ENCODE data around the gene MAP2K7.
A peak's percentile ranks its signal among the peaks of the same experiment; 100 is the strongest.

Gene MAP2K7

DNA sequence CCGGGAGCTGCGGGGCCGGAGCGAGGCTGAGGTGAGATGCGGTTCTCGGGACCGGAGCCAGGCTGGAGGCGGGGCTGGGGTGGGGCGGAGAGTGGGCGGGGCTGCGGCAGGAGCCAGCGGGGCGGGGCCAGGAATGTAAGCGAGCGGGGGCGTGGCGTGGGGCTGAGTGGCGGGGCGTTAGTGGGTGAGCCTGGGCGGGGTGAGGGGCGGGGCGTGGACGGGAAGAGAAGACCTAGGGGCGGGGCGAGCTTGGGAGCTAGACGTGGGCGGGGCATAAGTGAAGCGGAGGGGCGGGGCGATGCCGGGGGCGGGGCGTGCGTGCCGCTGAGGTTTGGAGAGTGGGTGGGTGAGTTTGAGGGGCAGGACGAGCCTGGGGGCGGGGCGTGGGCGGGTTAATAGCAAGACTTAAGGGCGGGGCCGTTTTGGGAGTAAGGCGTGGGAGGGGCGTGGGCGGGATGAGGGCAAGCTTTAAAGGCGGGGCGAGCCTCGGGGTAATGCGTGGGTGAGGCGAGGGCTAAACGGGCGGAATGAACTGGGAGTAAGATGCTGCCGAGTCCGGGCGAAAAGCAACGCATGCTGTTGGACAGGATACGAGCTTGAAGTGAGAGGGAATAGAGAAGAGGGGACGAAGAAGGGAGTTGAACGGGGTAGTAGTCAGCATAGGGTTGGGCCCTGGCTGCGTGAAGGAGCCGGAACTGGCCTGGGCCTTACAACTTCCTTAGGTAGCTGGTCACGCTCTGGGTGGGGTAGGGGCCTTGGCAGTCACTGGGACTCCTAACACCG, 17.0 kb downstream of the MAP2K7 start:
- H3K27me3 ChIP-seq (ENCODE audit: control insufficient read depth in 1 of 2, insufficient read depth in 2 of 2, low read length in 2 of 2): peaks cover 19 to 20% of the 10 kb centered on the region in 2 donors
- H3K9ac ChIP-seq (ENCODE audit: low read depth in 1 of 2, low read length in 2 of 2): peak overlapping the region; percentile 65 to 76
- no peaks in the 10 kb centered on the region for H3K9me3 ChIP-seq (ENCODE audit: control insufficient read depth in 1 of 2, low read length in 2 of 2)
- peaks cover 26 to 42% of the 10 kb centered on the region in 2 donors for H3K4me1 ChIP-seq (ENCODE audit: control insufficient read depth in 1 of 2, insufficient read depth in 2 of 2, low read length in 2 of 2)
- H3K36me3 ChIP-seq (ENCODE audit: control insufficient read depth in 1 of 2, insufficient read depth in 2 of 2, low read length in 2 of 2): peaks cover 9 to 11% of the 10 kb centered on the region in 2 donors
- H3K27ac ChIP-seq (ENCODE audit: low read depth, low read length): peak overlapping the region; percentile 83
- peak overlapping the region; percentile 82 to 84 for H3K4me3 ChIP-seq (ENCODE audit: low read depth in 1 of 2, low read length in 2 of 2)

GRCh38 chr19:7921302-7921966, 17.8 kb downstream of the MAP2K7 start:
- peak overlapping the region; percentile 65 to 76 for H3K9ac ChIP-seq (ENCODE audit: low read depth in 1 of 2, low read length in 2 of 2)
- H3K27me3 ChIP-seq (ENCODE audit: control insufficient read depth in 1 of 2, insufficient read depth in 2 of 2, low read length in 2 of 2): peaks cover 14 to 15% of the 10 kb centered on the region in 2 donors
- peak overlapping the region; percentile 77 for H3K27ac ChIP-seq (ENCODE audit: low read depth, low read length)
- peak overlapping the region; percentile 82 to 84 for H3K4me3 ChIP-seq (ENCODE audit: low read depth in 1 of 2, low read length in 2 of 2)
- H3K4me1 ChIP-seq (ENCODE audit: control insufficient read depth in 1 of 2, insufficient read depth in 2 of 2, low read length in 2 of 2): peaks cover 21 to 42% of the 10 kb centered on the region in 2 donors
- H3K9me3 ChIP-seq (ENCODE audit: control insufficient read depth in 1 of 2, low read length in 2 of 2): no peaks in the 10 kb centered on the region
- peaks cover 9 to 11% of the 10 kb centered on the region in 2 donors for H3K36me3 ChIP-seq (ENCODE audit: control insufficient read depth in 1 of 2, insufficient read depth in 2 of 2, low read length in 2 of 2)

DNA sequence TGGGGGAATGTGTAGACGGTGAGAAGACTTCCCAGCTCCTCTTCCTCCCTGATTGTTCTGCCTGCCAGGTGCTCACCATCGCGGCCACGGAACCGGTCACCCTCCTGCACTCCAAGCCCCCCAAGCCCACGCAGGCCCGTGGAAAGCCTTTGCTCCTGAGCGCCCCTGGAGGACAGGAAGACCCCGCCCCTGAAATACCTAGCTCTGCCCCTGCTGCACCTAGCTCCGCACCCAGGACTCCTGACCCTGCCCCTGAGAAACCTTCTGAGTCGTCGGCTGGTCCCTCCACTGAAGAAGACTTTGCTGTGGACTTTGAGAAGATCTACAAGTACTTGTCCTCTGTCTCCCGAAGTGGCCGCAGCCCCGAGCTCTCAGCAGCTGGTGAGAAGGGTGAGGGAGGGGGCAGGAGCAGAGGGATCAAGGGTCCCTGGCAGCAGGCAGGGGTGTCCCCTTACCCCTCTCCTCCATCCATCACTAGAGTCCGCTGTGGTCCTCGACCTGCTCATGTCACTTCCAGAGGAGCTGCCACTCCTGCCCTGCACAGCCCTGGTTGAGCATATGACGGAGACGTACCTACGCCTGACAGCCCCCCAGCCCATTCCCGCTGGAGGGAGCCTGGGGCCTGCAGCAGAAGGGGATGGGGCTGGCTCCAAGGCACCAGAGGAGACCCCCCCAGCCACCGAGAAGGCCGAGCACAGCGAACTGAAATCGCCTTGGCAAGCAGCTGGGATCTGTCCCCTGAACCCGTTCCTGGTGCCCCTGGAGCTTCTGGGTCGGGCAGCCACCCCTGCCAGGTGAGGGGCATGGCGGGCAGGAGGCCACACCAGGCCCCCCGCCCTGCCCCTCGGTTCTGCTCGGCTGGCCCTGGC, 18.5 kb downstream of the MAP2K7 start:
- Histone ChIP-seq H3K4me1 (ENCODE audit: control insufficient read depth in 1 of 2, insufficient read depth in 2 of 2, low read length in 2 of 2) (peaks cover 17 to 38% of the 10 kb centered on the region in 2 donors), H3K36me3 (ENCODE audit: control insufficient read depth in 1 of 2, insufficient read depth in 2 of 2, low read length in 2 of 2) (peaks cover 9 to 11% of the 10 kb centered on the region in 2 donors), H3K9me3 (ENCODE audit: control insufficient read depth in 1 of 2, low read length in 2 of 2) (no peaks in the 10 kb centered on the region), H3K4me3 (ENCODE audit: low read depth in 1 of 2, low read length in 2 of 2) (no peak overlapping the region), H3K27ac (ENCODE audit: low read depth, low read length) (no peak overlapping the region), H3K9ac (ENCODE audit: low read depth in 1 of 2, low read length in 2 of 2) (no peak overlapping the region), H3K27me3 (ENCODE audit: control insufficient read depth in 1 of 2, insufficient read depth in 2 of 2, low read length in 2 of 2) (peaks cover 10 to 12% of the 10 kb centered on the region in 2 donors)

DNA sequence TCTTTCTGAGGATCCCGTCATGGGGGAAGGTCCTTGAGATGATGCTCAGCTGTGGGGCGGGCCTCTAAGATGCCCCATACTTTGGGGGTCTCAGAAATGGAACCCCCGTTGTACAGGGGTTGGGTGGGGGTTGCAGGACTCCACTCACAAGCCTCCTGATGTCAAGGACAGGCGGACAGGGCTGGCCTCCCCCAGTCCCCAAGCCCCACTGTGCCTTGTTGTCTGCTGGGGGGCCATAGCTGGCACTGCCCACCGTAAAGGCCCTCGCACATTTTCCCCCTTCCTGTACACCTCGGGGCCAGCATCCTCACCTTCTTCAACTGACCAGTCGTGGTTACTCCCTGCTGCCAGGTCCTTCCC, 19.1 kb downstream of the MAP2K7 start:
- H3K9me3 ChIP-seq (ENCODE audit: control insufficient read depth in 1 of 2, low read length in 2 of 2): no peaks in the 10 kb centered on the region
- no peak overlapping the region for H3K4me3 ChIP-seq (ENCODE audit: low read depth in 1 of 2, low read length in 2 of 2)
- H3K36me3 ChIP-seq (ENCODE audit: control insufficient read depth in 1 of 2, insufficient read depth in 2 of 2, low read length in 2 of 2): peaks cover 11 to 13% of the 10 kb centered on the region in 2 donors
- H3K27me3 ChIP-seq (ENCODE audit: control insufficient read depth in 1 of 2, insufficient read depth in 2 of 2, low read length in 2 of 2): peaks cover 6 to 7% of the 10 kb centered on the region in 2 donors
- H3K27ac ChIP-seq (ENCODE audit: low read depth, low read length): no peak overlapping the region
- peaks cover 15 to 34% of the 10 kb centered on the region in 2 donors for H3K4me1 ChIP-seq (ENCODE audit: control insufficient read depth in 1 of 2, insufficient read depth in 2 of 2, low read length in 2 of 2)
- no peak overlapping the region for H3K9ac ChIP-seq (ENCODE audit: low read depth in 1 of 2, low read length in 2 of 2)

GRCh38 chr19:7923295-7924191, 19.9 kb downstream of the MAP2K7 start:
- Histone ChIP-seq H3K9me3 (ENCODE audit: control insufficient read depth in 1 of 2, low read length in 2 of 2) (no peaks in the 10 kb centered on the region), H3K4me1 (ENCODE audit: control insufficient read depth in 1 of 2, insufficient read depth in 2 of 2, low read length in 2 of 2) (peaks cover 15 to 29% of the 10 kb centered on the region in 2 donors), H3K27ac (ENCODE audit: low read depth, low read length) (no peak overlapping the region), H3K9ac (ENCODE audit: low read depth in 1 of 2, low read length in 2 of 2) (no peak overlapping the region), H3K36me3 (ENCODE audit: control insufficient read depth in 1 of 2, insufficient read depth in 2 of 2, low read length in 2 of 2) (peaks cover 11 to 14% of the 10 kb centered on the region in 2 donors), H3K4me3 (ENCODE audit: low read depth in 1 of 2, low read length in 2 of 2) (no peak overlapping the region), H3K27me3 (ENCODE audit: control insufficient read depth in 1 of 2, insufficient read depth in 2 of 2, low read length in 2 of 2) (peaks cover 3 to 4% of the 10 kb centered on the region in 2 donors)

DNA sequence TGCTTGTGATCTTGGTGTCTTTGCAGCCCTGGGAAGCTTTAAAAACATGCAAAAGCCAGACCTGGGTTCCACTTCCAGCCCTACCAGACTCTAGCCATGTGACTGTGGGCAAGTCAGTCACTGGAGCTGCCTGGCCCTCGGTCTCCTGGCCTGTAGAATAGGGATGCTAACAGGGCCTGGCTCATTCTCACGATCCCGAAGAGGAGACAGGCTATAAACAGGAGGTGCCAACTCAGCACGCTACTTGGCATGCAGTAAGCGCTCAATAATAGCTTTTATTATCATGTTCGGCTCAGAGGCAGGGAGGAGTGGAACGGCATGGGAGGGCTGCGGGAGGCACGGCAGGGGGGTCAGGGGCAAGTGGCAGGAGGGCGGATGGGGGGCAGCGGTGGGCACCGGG, 20.6 kb downstream of the MAP2K7 start:
- Histone ChIP-seq H3K27ac (ENCODE audit: low read depth, low read length) (no peak overlapping the region), H3K27me3 (ENCODE audit: control insufficient read depth in 1 of 2, insufficient read depth in 2 of 2, low read length in 2 of 2) (no peaks in the 10 kb centered on the region), H3K9me3 (ENCODE audit: control insufficient read depth in 1 of 2, low read length in 2 of 2) (no peaks in the 10 kb centered on the region), H3K36me3 (ENCODE audit: control insufficient read depth in 1 of 2, insufficient read depth in 2 of 2, low read length in 2 of 2) (peaks cover 11 to 14% of the 10 kb centered on the region in 2 donors), H3K4me3 (ENCODE audit: low read depth in 1 of 2, low read length in 2 of 2) (no peak overlapping the region), H3K9ac (ENCODE audit: low read depth in 1 of 2, low read length in 2 of 2) (no peak overlapping the region), H3K4me1 (ENCODE audit: control insufficient read depth in 1 of 2, insufficient read depth in 2 of 2, low read length in 2 of 2) (peaks cover 15 to 22% of the 10 kb centered on the region in 2 donors)

GRCh38 chr19:7924651-7925170, 21.0 kb downstream of the MAP2K7 start:
- H3K36me3 ChIP-seq (ENCODE audit: control insufficient read depth in 1 of 2, insufficient read depth in 2 of 2, low read length in 2 of 2): peaks cover 11 to 14% of the 10 kb centered on the region in 2 donors
- H3K27me3 ChIP-seq (ENCODE audit: control insufficient read depth in 1 of 2, insufficient read depth in 2 of 2, low read length in 2 of 2): no peaks in the 10 kb centered on the region
- H3K9ac ChIP-seq (ENCODE audit: low read depth in 1 of 2, low read length in 2 of 2): no peak overlapping the region
- no peaks in the 10 kb centered on the region for H3K9me3 ChIP-seq (ENCODE audit: control insufficient read depth in 1 of 2, low read length in 2 of 2)
- peaks cover 13 to 17% of the 10 kb centered on the region in 2 donors for H3K4me1 ChIP-seq (ENCODE audit: control insufficient read depth in 1 of 2, insufficient read depth in 2 of 2, low read length in 2 of 2)
- no peak overlapping the region for H3K4me3 ChIP-seq (ENCODE audit: low read depth in 1 of 2, low read length in 2 of 2)
- H3K27ac ChIP-seq (ENCODE audit: low read depth, low read length): no peak overlapping the region

GRCh38 chr19:7925171-7925851, 21.6 kb downstream of the MAP2K7 start:
- peaks cover 11 to 14% of the 10 kb centered on the region in 2 donors for H3K36me3 ChIP-seq (ENCODE audit: control insufficient read depth in 1 of 2, insufficient read depth in 2 of 2, low read length in 2 of 2)
- no peaks in the 10 kb centered on the region for H3K9me3 ChIP-seq (ENCODE audit: control insufficient read depth in 1 of 2, low read length in 2 of 2)
- H3K4me1 ChIP-seq (ENCODE audit: control insufficient read depth in 1 of 2, insufficient read depth in 2 of 2, low read length in 2 of 2): peaks cover 11 to 15% of the 10 kb centered on the region in 2 donors
- H3K4me3 ChIP-seq (ENCODE audit: low read depth in 1 of 2, low read length in 2 of 2): peak overlapping the region in 1 of 2 donors; percentile 51
- no peak overlapping the region for H3K9ac ChIP-seq (ENCODE audit: low read depth in 1 of 2, low read length in 2 of 2)
- H3K27ac ChIP-seq (ENCODE audit: low read depth, low read length): no peak overlapping the region
- no peaks in the 10 kb centered on the region for H3K27me3 ChIP-seq (ENCODE audit: control insufficient read depth in 1 of 2, insufficient read depth in 2 of 2, low read length in 2 of 2)

Data from duodenal mucosa (tissue), 2 donors.